Retinal pigment epithelial cell (primary cell): ENCODE results near the gene TMEM132A.

Experiments used
- DNase-seq: peaks from one replicate; pipeline ENCODE4 v3.0.0-alpha.2; 2010; ENCODE audit warnings: low read depth
- H3K4me3 ChIP-seq: 2 replicates; pipeline ENCODE4 v1.5.1; 2011; ENCODE audit warnings: mild to moderate bottlenecking, low read length, control low read depth, moderate library complexity
- CTCF ChIP-seq: conservative IDR thresholded peaks from 2 replicates; pipeline ENCODE4 v1.5.1; 2011; ENCODE audit warnings: low read depth, low read length, control low read depth, inconsistent platforms

TMEM132A gene

GRCh38 chr11:60945295-60945667, 21.0 kb downstream of the TMEM132A start:
- no peak for DNase-seq
- no peak overlapping the region for H3K4me3 ChIP-seq
- no peak for TF ChIP-seq CTCF

DNA sequence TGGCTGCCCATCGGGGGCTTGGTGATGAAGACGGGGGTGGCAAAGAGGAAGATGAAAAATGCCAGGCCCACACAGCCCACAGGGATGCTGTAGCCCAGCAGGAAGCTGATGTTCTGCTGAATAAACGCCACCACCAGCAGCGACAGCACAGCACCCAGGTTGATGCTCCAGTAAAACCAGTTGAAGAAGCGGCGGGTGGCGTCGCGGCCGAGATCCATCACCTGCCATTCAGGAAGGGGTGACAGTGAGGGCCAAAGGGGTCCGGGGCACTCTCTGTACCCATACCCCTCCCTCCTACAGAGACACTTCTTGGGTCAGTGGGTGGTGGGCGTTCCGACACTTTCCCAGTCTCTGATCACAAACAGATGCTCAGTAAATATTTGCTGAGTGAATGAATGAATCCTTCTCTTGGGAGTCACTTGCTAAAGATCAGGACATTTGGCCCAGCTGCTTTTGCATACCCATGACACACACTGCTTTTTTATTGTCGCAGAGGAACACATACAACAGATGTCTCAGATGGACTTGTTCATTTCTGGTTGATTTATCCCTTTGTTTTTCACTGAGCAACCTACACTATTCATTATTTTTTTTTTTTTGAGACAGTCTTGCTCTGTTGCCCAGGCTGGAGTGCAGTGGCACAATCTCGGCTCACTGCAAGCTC, 22.5 kb downstream of the TMEM132A start:
- no peak for DNase-seq
- no peak overlapping the region for H3K4me3 ChIP-seq

DNA sequence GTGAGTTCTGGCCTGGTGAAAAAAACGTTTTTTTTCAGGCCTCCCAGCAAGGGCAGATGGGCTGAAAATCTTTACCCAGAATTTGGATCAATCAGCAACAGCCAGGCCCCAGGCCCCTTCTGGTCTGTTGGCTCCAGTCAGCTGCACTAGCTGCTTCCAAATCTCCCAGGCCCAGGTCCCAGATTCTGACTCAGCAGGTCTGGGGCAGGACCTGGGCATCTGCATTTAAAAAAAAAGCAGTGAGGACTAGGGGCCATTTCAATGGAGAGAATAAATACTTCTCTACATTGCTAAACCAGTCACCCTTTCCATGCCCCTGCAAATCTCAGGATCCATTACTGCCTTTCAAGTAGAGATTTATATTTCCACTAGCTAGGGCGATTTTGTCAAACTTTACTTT, 23.4 kb downstream of the TMEM132A start:
- no peak for TF ChIP-seq CTCF
- H3K4me3 ChIP-seq, result no peak overlapping the region
- DNase-seq, result no peak

More for the DNA sequence above, 22.5 kb downstream of the TMEM132A start:
- TF ChIP-seq CTCF, result no peak

- no peak for TF ChIP-seq CTCF
- DNase-seq, result no peak
- no peak overlapping the region for H3K4me3 ChIP-seq
Measured at GRCh38 chr11:60948250-60948649, 24.0 kb downstream of the TMEM132A start.

DNA sequence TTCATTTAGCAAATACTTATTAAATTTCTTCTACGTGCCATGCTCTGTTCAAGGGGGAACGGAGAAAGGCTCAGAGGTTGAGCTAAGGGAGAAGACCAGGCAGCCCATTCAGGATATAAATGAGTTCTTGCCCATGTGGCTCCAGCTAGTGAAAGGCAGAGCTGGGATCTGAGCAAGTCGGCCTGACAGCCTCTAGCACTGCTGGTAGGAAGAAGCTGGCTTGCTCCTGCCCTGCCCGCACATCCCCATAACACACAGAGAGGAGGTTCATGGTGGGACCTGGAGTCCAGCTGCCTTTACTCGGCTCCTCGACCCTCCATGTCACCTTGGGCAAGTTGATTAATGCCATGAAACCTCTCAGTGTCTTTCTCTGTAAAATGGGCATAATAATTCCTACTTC, 25.8 kb downstream of the TMEM132A start:
- DNase-seq, result no peak
- no peak overlapping the region for H3K4me3 ChIP-seq
- TF ChIP-seq CTCF, result no peak

DNA sequence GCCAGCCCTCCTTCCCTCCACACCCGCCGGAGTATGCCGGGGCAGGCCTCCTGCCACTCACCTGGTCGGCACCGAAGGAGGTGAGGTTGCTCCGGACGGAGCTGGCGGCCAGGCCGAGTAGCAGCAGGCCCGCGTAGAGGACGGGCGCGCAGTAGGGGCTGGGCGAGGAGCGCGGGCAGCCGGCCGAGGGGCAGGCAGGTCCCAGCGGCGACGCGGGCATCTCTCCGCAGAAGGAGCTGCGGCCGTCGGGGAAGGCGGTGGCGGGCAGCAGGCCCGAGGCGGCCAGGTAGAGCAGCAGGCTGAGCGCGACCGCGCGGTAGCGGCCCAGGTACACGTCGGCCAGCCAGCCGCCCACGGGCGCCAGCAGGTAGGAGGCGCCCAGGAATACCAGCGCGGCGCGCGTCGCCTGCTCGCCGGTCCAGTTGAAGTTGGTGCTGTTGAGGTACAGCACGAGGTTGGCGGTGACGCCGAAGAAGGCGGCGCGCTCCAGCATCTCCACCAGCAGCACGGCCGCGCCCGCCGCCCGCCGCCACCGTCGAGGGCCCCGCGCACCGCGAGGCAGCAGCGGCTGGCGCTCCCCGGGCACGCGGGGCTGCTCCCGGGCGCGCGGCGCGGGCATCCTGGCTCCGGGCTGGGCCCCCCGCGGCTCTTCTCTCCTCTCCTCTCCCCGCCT, 26.8 kb downstream of the TMEM132A start:
- no peak for DNase-seq
- no peak for TF ChIP-seq CTCF
- no peak overlapping the region for H3K4me3 ChIP-seq

DNA sequence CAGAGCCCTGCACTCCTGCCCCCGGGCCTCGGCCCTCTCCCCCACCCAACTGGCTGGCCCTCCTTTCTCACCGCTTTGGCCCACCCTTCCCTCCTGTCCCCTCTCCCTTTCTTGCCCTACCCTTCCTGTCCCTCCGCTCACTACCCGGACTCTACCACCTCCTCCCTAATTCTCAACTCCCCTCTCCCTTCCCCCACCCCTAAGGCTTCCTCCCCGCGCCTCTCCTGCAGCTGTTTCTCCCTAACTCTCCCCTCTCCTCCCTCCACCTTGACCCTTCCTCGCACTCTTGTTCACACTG, 27.3 kb downstream of the TMEM132A start:
- DNase-seq, result no peak
- no peak overlapping the region for H3K4me3 ChIP-seq
- TF ChIP-seq CTCF, result no peak
